ENCODE data around the gene EIF2AK3.
"Not testable (repeated sequence)": the region's sequence is repeated elsewhere in the genome, so short reads cannot be mapped to it uniquely, and the experiment has no call there.

EIF2AK3 gene

DNA sequence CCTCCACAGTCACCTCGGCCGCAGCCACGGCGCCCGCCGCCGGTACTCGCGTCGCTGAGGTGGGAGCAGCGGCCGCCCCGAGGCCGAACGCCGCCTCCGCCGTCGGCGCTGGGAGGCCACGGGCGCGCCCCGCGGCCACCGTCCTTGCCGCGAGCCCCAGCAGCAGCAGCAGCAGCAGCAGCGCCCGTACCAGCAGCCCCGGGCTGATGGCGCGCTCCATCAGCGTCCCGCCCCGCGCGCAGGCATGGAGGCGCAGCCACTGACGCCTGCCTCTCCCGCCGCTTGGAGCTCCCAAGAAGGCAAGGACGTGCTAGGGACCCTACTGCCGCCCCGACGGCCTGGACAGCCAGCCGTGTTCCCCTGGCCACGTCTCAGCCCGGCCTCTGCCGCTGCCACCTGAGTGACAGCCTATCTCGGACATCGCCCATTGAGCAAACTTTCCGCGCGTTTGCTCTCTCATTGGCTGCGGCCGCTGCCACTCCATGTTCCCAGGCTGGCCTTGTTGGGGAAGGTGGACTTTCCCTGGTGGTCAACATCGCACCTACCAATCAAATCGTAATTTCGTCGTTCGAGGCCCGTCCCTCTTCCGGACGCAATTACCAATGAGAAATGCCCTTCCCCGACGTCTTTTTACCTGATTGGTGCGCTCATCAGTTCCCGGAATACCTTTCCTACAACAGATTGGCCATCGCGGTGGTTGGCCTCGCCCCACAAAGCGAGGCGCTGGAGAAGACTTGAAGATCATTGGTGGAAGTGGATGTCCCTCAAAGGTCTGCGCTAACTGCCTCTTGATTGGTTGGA lies at the start of gene EIF2AK3:
Gene EIF2AK3, minus strand, starts transcription at position 410 of the 801 bp plus-strand sequence. Its CDS starts 190 bp downstream, at position 220.
- peak; percentile 78 to 92 (median 91) for DNase-seq (ENCODE audit: low read depth in 3 of 3)

GRCh38 chr2:88673363-88673762 lies 46.1 kb upstream of the EIF2AK3 start:
- DNase-seq (ENCODE audit: low read depth in 3 of 3) = no peak

- no peak for DNase-seq (ENCODE audit: low read depth in 3 of 3)
Observed at GRCh38 chr2:88671786-88672427, 44.6 kb upstream of the EIF2AK3 start.

DNA sequence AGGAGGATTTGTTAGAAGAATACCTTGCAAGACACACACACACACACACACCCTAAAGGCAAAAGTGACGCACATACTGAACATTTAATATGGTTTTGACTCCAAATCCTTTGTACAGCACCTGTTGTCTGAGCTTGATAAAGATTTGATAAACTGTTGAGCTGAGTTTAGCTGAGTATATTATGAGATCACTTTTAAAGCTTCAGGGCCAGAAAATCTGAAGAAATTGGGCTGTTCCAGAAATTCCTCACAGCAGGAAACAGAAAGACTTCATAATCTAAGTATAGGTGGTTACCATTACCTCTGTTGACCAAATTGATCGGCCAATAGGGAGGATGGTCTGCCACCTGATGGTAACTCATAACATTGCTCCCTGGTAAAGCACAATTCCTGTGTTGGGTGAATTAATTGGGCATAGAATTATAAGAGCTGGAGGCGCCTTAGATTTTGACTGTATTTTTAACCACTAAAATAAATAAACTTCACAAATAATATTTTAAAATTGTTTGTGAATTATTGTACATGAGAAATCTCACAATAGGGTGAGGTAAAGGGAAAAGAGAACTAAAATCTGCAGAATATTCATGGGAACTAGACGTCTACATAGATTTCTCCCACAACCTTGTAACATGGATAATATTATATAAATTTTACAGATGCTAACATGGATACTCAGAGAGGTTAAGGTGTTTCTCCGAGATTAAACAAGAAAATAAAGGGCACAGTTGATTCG lies 42.4 kb upstream of the EIF2AK3 start:
- peak in 1 of 3 experiments; percentile 2 for DNase-seq (ENCODE audit: low read depth in 3 of 3)

DNA sequence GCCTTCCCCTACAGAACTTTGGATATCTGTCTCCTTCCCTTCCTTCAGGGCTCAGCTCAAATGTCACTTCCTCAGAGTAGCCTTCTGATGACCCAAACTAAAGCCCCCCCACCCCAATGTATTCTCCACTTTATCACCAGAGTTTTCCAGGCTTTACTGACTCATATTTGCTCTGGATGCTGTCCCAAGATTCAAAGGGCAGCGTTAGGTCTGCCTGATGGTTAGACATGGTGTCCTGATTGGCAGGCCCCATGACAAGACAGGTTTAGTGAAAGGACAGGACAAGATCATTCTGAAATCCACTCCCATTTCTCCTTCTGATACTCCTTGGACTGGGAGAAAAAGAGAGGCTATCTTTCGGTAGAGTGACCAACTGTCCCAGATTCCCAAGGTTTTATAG lies 41.6 kb upstream of the EIF2AK3 start:
- DNase-seq (ENCODE audit: low read depth in 3 of 3) = no peak

DNA sequence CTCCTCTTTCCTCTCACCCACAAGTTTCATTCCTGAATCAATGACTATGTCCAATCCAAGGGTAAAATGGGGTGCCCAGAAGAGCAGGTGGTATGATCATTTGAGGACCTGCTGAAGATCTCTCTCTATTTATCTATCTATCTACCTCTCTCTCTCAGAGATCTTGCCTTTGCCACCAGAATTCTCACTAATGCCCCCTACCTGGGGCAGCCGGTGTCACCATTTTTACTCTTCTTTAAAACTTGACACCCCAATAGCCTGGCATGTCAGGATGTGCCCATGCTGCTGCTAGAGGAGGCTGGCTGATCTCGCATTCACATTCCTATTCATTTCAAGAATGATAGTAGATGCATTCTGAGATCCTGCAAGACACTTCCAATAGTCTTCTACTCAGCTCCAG lies 40.0 kb upstream of the EIF2AK3 start:
- no peak for DNase-seq (ENCODE audit: low read depth in 3 of 3)

DNA sequence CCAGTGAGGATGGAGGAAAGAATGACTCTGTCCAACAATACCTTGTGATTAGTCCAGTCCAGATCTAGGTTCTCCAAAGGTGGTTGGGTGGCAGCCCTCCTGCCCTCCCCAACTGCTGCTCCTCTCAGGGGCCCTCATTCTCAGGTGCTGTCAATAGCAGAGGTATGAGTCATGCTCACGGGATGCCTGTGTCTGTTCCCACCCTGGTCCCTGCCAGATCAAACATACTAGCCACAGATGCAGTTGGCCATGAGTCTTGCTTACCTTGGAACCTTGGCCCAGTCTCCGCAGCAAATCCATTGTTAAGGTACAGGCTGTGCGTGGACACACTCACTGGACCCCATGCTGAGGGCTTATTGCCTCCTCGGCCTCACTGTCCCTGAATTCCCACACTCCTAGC lies 39.3 kb upstream of the EIF2AK3 start:
- DNase-seq (ENCODE audit: low read depth in 3 of 3) = no peak

DNA sequence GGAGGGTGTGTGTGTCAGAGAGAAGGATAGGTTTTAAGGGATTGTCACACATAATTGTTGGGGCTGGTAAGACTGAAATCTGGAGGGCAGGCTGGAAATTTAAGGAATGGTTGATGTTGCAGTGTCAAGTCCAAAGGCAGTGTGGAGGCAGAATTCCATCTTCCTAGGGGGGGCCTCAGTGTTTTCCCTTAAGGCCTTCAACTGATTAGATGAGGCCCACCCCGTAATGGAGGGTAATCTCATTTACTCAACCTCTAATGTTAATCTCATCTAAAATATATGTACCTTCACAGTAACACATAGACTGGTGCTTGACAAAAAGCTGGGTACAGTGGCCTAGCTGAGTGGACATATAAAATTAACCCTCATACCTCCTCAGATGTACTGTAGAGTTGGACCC lies 33.4 kb upstream of the EIF2AK3 start:
- DNase-seq (ENCODE audit: low read depth in 3 of 3) = no peak

DNA sequence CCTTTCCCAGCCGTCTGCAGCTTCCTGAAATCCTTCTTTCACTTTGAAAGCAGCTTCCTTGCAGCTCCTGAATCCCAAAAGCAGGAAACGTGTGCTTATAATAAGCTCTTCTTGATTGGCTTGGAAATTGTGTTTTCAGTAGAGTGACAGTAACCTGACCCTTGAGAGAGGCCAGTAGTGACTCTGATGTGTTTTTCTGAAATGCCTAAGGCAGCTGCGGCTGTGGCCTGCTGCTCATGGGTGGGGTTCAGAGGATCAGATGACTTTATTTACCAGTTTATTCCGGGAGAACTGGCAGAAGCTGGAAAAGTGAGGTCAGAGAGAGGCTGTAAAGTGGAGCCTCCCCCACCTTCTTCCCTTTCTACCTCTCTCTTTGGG lies 32.3 kb upstream of the EIF2AK3 start:
- DNase-seq (ENCODE audit: low read depth in 3 of 3) = no peak

- no peak for DNase-seq (ENCODE audit: low read depth in 3 of 3)
Observed at GRCh38 chr2:88658881-88659537, 31.7 kb upstream of the EIF2AK3 start.

DNA sequence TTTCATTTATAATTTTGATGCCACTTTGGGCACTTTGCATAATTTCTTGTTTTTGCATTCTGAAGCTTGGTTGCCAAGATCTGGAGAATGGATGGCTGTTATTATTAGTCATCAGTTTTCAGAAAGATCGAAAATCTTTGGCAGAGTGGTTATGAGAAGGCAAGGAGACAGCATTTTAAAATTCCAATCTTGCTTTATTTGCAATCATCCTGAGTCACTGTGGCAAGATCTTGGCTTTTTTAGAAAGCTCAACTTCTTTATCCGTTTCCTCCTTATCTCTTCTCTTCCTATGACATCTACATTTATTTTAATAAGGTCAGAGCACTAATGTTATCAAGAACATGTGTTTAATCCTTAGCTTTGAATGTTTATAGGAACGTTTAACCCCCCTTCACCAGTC lies 31.1 kb upstream of the EIF2AK3 start:
- DNase-seq (ENCODE audit: low read depth in 3 of 3) = no peak

DNA sequence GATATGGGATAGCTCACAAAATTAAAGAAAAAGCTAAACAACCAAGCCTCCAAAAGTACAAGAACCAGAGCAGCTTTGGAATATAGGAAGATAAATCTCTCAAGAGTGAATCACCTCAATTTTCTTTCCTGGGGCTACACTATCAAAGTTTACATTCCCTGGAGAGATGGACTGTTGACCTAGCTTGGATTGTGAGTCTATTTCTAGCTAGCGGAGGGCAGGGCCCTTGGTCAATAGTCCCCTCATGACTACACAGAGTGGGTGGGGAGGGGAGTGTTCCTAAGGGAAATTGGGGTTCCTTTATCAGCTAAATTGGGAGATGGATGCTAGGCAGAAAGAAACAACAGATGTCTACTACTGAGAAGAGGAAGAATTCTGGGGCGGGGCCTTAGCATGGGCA lies 29.9 kb upstream of the EIF2AK3 start:
- DNase-seq (ENCODE audit: low read depth in 3 of 3) = no peak

GRCh38 chr2:88656690-88657089 lies 29.4 kb upstream of the EIF2AK3 start:
- DNase-seq (ENCODE audit: low read depth in 3 of 3) = no peak

DNA sequence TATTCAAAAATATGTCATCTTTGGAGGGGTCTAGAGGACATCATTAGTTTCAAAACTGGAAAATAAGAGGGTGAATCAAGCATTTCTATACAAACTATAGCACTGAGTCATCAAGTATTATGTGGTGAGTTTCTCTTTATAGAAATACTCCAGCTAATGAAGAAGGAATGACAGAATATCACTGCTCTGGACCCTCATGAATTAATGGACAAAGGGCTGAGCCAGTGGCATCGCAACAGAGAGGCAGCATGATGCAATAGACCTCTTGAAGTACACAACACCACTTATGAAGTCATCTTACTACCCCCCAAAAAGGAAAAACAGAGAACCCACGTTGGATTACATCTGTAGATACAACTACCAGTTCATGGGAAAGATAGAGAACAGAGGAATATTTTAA lies 27.4 kb upstream of the EIF2AK3 start:
- DNase-seq (ENCODE audit: low read depth in 3 of 3) = no peak

DNA sequence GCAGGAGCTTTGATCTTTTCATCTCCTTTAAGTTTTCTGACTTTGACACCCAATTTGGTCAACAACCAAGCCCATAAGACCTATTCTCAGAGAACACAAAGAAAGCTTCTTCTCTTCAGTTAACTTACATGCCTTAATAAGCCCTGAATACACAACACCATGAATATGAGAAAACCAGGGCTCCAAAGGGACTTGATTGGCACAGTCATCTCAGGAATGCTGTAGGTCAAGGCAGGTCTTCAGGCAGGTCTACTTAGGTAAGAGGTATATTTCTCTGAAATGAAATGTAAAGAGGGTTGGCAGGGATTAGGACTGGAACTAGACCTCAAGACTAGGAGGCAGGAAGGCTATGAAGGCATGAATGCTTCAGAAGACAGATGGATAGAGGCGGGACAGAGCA lies 24.4 kb upstream of the EIF2AK3 start:
- DNase-seq (ENCODE audit: low read depth in 3 of 3) = no peak

- not testable (repeated sequence) for DNase-seq (ENCODE audit: low read depth in 3 of 3)
Observed at GRCh38 chr2:88645291-88645882, 18.1 kb upstream of the EIF2AK3 start.

GRCh38 chr2:88642278-88642677 lies 15.0 kb upstream of the EIF2AK3 start:
- DNase-seq (ENCODE audit: low read depth in 3 of 3) = no peak

- DNase-seq (ENCODE audit: low read depth in 3 of 3) = no peak
Observed at GRCh38 chr2:88641330-88641729, 14.1 kb upstream of the EIF2AK3 start.

GRCh38 chr2:88639865-88640264 lies 12.6 kb upstream of the EIF2AK3 start:
- no peak for DNase-seq (ENCODE audit: low read depth in 3 of 3)

GRCh38 chr2:88638743-88639142 lies 11.5 kb upstream of the EIF2AK3 start:
- DNase-seq (ENCODE audit: low read depth in 3 of 3) = no peak

GRCh38 chr2:88638123-88638650 lies 10.9 kb upstream of the EIF2AK3 start:
- DNase-seq (ENCODE audit: low read depth in 3 of 3) = no peak

DNA sequence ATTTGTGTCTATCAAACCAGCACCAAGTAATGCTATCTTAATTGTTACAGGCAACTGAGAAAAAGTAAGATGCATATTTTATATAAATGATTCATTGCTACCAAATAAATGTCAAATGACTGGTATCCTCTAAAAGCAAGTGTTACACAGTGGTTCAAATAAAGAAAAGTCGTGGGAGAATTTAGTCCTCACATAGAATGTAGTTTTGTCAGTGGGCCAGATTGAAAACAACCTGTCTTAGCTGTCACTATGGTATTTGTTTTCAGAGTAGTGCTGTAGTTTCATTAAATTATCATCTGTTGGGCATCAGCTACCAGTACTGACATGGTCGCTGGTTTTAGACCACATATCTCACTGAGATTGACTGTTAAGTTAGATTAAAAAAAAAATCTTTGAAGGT lies 10.2 kb upstream of the EIF2AK3 start:
- DNase-seq (ENCODE audit: low read depth in 3 of 3) = no peak

Data from stimulated activated CD4-positive, alpha-beta T cell treated with anti-CD3 and anti-CD28 coated beads, TNF-alpha, amount 100 ng/mL, for 24 hours (primary cell).